HepG2 (cell line): Measurements from ENCODE around the gene RNU1-1.

ENCODE experiments used
- ETV6 ChIP-seq: sonication (generic); formaldehyde crosslinking; conservative IDR thresholded peaks from 2 replicates; pipeline ENCODE4 v1.4.0; 2020; ENCODE audit warnings: missing genetic modification reagents
- EZH2 ChIP-seq: conservative IDR thresholded peaks from 2 replicates; pipeline ENCODE4 v1.6.1; 2012; ENCODE audit warnings: mild to moderate bottlenecking, low read depth, low read length, moderate library complexity
- FOXA1 ChIP-seq, 2 experiments: fragments of 450-650 bp in 1 of 2; sonication (generic) in 1 of 2; formaldehyde crosslinking in 1 of 2; IDR thresholded peaks; 2 replicates each; pipeline versions ENCODE4 v1.4.0 to v1.6.1; 2016 to 2020; ENCODE audit warnings: missing genetic modification reagents in 1 of 2
- PHF8 ChIP-seq: sonication (generic); formaldehyde crosslinking; IDR thresholded peaks from 2 replicates; pipeline ENCODE4 v1.5.0; 2020; ENCODE audit warnings: missing genetic modification reagents
- RAD21 ChIP-seq: fragments of 450-650 bp; formaldehyde crosslinking; IDR thresholded peaks from 2 replicates; pipeline ENCODE4 v1.5.0; 2020; ENCODE audit warnings: mild to moderate bottlenecking
- SALL2 ChIP-seq: sonication (generic); formaldehyde crosslinking; IDR thresholded peaks from 2 replicates; pipeline ENCODE4 v1.8.1; 2023; ENCODE audit warnings: mild to moderate bottlenecking, missing genetic modification reagents, inconsistent platforms
- STAG1 ChIP-seq: sonication (generic); formaldehyde crosslinking; IDR thresholded peaks from 2 replicates; pipeline ENCODE4 v1.4.0; 2020; ENCODE audit warnings: missing genetic modification reagents
- TF ChIP-seq, protein P1 (sequence below): sonication (generic); formaldehyde crosslinking; IDR thresholded peaks from 2 replicates; pipeline ENCODE4 v1.5.0; 2020; ENCODE audit warnings: mild to moderate bottlenecking, missing genetic modification reagents, moderate library complexity
- TF ChIP-seq, protein P2 (sequence below): sonication (generic); formaldehyde crosslinking; IDR thresholded peaks from 2 replicates; pipeline ENCODE4 v1.4.0; 2020; ENCODE audit warnings: mild to moderate bottlenecking, missing genetic modification reagents

DNA sequence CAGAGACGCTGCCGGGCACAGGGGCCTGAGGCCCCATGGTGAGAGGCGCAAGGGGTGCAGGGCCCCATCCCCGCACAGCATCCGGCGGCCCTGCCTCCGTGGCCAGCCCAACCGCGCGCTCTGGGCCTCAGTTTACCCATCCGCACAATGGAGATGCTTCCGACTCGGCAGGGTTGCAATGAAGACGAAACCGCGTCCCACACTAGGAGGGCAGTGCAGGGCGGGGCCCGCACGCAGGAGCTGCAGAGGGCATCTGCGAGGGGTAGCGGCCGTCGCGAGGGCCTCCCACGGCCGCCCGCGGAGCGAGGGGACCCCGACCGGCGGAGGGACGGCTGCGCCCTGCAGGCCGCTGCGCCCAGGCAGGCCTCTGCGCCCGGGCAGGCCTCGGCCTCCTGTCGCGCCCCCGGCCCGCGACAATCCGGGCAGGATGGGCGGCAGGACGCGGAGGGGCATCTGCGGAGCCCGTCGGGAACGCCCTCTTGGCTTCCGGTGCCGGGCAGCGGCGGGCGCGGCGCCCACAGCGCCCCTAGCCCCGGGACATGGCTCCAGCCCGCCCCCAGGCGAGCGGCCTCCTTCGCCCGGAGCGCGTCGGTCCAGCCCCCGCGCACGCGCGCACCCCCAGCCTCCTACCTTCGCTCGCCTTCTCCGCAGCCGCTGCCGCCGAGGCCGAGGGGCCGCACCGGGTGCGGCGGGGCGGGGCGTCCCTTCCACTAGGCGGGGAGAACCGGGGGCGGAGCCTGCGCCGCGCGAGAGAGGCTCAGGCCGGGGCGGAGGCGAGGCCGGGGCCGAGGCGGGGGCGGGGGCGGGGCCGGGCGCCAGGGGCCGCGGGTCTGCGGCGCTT lies 15.3 kb downstream of the RNU1-1 start:
- TF ChIP-seq PHF8 (CRISPR knock-in tag), result peak; percentile 40
- TF ChIP-seq ETV6 (CRISPR knock-in tag), result no peak
- TF ChIP-seq STAG1 (CRISPR knock-in tag), result peak; percentile 26; the same call in 1 of the 2 replicates
- TF ChIP-seq, protein P1, sequence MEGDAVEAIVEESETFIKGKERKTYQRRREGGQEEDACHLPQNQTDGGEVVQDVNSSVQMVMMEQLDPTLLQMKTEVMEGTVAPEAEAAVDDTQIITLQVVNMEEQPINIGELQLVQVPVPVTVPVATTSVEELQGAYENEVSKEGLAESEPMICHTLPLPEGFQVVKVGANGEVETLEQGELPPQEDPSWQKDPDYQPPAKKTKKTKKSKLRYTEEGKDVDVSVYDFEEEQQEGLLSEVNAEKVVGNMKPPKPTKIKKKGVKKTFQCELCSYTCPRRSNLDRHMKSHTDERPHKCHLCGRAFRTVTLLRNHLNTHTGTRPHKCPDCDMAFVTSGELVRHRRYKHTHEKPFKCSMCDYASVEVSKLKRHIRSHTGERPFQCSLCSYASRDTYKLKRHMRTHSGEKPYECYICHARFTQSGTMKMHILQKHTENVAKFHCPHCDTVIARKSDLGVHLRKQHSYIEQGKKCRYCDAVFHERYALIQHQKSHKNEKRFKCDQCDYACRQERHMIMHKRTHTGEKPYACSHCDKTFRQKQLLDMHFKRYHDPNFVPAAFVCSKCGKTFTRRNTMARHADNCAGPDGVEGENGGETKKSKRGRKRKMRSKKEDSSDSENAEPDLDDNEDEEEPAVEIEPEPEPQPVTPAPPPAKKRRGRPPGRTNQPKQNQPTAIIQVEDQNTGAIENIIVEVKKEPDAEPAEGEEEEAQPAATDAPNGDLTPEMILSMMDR (CRISPR knock-in tag), result peak; percentile 61
- no peak for TF ChIP-seq EZH2
- no peak; the same call in 1 of the 2 replicates for TF ChIP-seq SALL2 (CRISPR knock-in tag)
- TF ChIP-seq FOXA1 (IDR thresholded peaks at IDR 0.05), result no peak
- no peak for TF ChIP-seq FOXA1 (CRISPR knock-in tag; IDR thresholded peaks at IDR 0.05)
- peak; percentile 39 for TF ChIP-seq RAD21
- TF ChIP-seq, protein P2, sequence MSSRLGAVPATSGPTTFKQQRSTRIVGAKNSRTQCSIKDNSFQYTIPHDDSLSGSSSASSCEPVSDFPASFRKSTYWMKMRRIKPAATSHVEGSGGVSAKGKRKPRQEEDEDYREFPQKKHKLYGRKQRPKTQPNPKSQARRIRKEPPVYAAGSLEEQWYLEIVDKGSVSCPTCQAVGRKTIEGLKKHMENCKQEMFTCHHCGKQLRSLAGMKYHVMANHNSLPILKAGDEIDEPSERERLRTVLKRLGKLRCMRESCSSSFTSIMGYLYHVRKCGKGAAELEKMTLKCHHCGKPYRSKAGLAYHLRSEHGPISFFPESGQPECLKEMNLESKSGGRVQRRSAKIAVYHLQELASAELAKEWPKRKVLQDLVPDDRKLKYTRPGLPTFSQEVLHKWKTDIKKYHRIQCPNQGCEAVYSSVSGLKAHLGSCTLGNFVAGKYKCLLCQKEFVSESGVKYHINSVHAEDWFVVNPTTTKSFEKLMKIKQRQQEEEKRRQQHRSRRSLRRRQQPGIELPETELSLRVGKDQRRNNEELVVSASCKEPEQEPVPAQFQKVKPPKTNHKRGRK, result no peak
